Colon (tissue), 2 donors: ENCODE data around the gene TBK1.
"Not testable (repeated sequence)": the region's sequence is repeated elsewhere in the genome, so short reads cannot be mapped to it uniquely, and the experiment has no call there.

Source experiments
- FAIRE-seq: peaks from 2 replicates; lab custom pipeline; 2012; peaks lifted over from hg19 to GRCh38; lab: Jason Lieb, UNC
- donor health status: control.
- donor health status: control.

The TBK1 gene

DNA sequence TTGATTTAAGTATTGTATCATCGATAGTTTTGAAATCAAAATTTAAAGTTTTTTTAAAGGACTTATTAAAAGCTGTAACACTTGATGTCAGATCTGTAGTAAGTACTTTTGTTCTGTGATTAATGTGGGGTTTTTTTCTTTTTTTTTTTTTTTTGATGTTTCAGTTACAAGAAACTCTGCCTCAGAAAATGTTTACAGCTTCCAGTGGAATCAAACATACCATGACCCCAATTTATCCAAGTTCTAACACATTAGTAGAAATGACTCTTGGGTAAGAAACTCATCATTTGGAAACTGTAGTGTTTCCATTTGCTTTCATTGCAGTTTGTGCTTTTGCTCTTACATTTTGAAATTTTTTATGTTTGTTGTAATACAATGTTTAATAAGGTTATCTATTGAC is 45.6 kb downstream of the TBK1 start:
- FAIRE-seq = no peak

DNA sequence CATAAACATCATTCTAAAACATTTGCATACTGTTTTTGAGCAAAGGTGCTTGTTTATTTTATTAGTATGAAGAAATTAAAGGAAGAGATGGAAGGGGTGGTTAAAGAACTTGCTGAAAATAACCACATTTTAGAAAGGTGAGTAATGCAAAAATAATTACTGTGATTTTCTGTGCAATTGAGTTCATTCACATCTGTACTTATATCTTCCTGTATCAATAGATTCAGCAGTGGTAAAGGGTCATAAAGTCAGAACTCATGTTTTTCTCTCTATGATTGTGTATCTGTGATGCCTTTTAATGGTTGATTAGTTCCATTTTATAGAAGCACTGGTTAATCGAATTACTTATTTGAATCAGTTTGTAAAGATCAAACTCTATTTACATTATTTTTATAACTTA is 46.0 kb downstream of the TBK1 start:
- no peak for FAIRE-seq

DNA sequence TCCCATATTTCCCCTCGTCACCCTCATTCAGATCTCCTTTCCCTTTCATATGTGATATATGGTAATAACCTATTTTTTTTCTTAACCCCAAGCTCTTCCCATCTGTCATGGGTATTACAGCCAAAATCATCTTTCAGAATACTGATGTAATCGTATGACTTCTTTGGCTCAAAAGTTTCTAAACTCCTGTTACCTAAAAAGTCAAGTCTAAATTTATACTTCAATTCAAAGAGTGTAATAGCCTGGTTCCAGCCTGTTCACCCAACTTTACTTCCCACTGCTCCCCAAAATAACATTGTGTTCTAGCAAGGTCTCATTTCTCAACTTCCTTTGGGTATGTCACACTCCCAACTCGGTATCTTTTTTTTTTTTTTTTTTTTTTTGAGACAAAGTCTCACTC is 48.5 kb downstream of the TBK1 start:
- no peak for FAIRE-seq

DNA sequence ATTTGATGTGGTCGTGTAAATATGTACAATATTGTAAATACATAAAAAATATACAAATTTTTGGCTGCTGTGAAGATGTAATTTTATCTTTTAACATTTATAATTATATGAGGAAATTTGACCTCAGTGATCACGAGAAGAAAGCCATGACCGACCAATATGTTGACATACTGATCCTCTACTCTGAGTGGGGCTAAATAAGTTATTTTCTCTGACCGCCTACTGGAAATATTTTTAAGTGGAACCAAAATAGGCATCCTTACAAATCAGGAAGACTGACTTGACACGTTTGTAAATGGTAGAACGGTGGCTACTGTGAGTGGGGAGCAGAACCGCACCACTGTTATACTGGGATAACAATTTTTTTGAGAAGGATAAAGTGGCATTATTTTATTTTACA is 49.6 kb downstream of the TBK1 start:
- FAIRE-seq = no peak

DNA sequence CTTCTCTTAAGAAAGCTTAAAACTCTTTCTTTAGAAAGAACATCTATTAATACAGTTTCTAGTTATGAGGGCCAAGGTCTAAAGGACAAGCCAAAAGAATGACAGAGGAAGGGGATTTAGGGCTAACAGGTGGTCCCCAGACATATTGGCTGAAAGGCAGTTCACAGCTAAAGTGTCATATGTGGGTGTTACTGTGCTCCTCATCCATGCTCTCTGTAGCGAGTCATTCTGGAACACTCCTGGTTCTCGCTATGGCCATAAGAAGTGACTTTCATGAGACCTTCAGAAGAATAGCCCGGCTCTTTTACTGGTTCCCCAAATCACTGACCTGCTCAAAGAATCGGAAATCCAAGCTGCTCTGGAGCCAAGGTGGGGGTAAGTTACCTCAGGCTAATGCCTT is 55.0 kb downstream of the TBK1 start:
- FAIRE-seq = no peak

DNA sequence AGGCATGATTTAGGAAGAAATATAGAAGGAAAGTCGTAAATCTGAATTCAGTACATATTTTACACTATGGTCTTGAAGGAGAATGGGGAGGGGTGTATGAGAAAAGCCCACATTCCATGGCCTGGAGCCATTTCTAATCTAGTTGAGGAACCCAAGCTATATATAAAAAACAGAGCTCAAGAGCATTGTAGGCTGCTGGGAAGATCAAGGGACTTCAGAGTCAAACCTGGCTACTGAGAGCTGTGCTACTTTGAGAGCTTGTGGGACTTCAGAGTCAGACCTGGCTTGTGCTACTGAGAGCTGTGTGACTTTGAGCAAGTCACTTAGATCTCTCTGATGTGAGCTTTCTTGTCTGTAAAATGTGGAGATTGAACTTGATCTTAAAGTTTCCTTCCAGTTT is 58.7 kb downstream of the TBK1 start:
- FAIRE-seq = no peak

DNA sequence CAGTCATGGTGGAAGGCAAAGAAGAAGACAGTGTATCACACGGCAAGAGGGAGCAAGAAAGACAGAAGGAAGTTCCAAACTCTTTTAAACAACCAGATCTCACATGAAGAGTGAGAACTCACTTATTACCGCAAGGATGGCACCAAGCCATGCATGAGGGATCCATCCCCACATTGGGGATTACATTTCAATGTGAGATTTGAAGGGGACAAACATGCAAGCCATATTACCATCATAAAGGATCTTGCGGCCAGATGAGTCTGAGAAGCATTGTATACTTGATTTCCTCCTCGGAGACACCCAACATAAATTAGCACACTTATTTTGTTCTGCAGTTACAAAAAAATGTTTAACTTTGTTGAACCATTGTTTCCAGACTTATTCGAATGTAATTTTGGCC is 66.5 kb downstream of the TBK1 start:
- no peak for FAIRE-seq

DNA sequence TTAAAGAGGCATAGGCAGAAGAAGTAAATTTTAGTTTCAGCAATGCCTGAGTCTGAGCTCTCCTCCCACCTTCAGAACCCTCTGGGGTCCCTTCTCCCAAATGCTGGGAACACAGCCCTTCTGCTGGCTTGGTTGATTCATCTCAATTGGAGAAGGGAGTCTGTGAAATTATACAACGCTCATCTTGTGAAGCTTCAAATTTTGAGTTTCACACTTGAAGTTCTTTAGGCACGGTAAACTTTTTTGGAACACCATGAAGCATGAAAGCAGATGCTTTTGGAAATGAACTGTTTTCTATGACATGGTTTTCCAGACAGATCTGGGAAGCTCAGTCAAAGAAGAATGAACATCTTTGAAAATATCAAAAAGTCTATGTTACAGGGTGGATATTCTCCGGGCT is 69.9 kb downstream of the TBK1 start:
- no peak for FAIRE-seq

DNA sequence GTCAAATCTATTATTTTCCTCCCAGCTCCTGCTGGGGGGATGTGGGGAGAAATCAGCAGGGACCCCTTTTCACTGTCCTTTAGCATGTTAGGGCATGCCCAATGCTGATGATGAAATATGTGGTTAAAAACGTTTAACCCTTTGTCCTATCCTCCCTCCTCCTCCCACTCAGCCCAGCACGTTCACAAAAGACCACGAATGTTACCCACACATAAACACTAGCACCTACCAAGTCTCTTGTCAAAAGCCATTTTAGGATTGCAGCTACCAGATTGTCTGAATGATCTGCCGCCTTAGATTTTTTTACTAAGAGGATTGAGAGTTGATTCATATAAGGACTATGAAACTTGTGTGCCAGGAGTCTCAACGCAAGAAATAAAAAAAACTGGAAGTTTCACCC is 70.4 kb downstream of the TBK1 start:
- FAIRE-seq = no peak

DNA sequence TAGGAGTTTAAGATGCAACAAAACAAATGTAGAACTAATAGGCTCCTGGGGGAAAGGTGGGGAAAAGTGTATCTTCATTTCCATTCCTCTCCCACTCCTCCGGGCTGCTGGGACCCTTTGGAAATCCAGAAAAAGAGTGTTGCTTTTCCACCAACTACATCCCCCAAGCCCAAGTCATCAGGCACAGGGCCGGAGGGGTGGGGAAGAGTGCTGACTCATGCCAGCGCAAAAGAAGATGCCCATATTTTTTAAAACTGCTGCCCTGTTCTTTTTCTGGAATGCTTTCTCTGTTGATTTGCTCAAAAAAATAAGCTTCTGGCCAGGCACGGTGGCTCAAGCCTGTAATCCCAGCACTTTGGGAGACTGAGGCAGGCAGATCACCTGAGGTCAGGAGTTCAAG is 70.9 kb downstream of the TBK1 start:
- FAIRE-seq = no peak

DNA sequence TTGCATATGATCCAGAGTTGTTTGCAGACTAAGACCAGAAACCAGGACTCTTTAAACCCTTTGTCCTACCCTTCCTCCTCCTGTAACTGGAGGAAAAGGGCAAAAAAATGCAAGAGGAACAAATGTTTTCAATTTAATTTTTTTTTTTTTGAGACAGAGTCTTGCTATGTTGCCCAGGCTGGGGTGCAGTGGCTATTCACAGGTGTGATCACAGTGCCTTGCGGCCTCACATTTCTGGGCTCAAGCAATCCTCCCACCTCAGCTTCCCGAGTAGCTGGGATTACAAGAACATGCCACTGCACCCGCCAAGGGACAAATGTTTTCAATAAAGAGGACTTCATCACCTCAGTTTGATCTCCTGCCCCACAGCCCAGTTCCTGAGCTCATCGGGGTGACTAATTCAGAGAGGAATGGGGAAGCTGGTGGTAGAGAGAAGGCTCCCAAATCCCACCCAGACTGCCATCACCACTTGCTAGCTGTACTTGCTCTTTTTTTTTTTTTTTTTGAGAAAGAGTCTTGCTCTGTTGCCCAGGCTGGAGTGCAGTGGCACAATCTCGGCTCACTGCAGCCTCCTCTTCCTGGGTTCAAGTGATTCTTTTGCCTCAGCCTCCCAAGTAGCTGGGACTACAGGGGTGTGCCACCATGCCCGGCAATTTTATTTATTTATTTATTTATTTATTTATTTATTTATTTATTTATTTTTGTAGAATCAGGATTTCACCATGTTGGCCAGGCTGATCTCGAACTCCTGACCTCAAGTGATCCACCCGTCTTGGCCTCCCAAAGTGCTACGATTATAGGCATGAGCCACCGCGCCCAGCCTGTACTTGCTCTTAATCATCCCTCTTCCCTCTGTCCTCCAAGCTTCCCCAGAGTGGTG is 71.9 kb downstream of the TBK1 start:
- not testable (repeated sequence) for FAIRE-seq

DNA sequence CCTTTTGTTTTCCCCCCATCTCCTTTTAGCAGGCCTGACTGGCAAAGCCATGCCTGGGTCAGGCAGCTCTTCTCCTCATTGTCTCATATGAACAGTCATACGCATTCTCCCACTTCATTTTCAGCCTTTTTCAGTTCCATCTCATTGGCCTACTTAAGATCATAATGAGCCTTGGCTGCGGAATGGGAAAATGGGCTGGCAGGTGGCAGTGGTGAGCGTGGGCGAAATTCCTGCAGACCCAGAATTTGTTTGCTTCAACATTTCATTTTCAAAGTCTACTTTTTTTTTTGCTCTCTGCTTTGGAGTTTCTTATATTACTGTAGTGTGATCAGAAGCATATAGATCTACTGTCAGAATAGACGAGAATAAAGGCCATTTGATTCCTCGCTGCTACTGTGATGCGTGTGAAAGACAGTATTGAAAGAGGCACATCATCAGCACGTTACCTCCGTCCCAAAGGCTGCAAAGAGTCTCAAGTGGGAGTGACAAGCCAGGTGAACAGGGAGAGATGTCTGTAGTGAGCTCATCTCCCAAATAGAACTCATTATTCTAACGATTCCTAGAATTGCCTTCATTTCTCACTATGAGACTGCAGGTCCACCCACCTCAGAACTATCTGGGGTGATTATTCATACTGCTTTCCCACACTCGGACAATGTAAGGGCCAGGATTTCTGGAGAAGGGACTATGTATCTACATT is 73.7 kb downstream of the TBK1 start:
- no peak for FAIRE-seq

DNA sequence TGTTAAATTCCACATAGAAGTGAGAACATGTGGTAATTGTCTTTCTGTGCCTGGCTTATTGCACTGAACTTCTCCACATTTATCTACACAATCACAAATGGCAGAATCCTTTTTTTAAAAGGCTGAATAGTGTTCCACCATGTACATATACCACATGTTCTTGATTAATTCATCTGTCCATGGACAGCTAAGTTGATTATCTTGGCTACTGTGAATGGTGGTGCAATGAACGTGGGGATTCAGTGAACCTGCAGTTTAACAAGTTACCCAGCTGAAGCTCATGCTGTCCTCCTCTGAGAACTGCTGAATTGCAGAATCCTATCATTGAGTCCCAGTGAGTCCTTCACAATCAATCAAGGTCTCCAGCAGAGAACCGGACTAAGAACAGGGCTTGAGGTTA is 74.9 kb downstream of the TBK1 start:
- FAIRE-seq = no peak

DNA sequence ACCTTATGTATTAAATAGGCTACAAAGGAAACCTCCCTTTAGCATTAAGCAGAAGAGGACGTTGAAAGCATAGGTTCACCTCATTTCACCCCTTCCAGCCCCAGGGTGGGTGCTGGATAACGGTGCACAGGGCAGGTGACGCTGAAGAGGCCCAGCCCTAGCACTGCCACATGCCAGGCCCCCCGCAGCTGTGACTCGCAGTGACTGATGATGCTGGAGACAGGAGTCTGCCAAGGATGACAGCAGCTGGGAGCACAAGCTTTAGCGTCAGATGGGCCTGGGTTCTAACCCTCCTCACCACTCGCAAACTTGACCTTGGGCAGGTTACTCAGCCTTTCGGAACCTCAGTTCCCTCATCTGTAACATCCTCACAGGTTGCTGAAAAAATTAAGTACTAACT is 76.7 kb downstream of the TBK1 start:
- FAIRE-seq = no peak

DNA sequence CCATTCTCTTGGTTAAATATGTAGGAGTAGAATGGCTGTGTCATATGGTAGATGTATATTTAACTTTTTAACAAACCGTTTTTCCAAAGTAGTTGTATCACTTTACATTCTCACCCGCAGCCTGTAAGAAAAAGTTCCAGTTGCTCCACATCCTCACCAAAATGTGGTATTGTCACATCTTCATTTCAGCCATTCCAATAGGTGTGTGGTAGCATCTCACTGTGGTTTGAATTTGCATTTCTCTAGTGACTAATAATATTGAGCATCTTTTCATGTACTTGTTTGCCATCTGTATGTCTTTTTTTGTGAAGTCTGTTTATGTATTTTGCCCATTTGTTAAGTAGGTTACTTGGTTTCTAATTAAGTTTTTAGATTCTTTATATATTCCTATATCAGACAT is 78.6 kb downstream of the TBK1 start:
- no peak for FAIRE-seq

DNA sequence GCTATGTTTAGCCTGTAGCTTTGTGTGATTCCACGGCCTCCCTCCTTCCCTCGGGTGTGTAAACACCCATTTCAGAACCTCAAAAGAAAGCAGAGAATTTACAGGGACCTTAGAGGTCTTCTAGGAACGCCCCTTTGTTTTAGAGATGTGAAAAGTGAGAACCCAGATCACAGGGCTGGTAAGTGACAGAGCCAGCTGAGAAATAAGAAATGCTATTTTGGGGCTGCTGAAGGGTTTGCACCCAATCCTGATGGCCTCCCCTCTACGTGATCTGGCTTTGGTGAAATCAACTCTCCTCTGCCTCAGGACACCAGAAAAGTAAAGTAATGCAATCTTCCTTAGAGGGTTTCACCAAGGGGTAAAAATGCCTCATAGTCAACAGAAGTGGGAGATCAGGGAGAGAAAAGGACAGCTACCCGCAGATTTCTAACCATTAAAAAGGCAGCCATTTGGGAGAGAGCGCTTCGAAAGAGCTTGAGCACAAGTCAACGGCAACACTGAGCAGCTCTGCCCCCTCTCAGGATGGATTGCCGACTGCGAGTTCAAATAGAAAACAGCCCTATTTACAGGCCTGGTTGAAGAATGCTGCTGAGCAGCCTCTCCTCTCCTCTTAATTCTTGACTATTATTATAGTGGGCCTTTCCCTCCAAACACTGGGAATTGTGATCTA is 79.9 kb downstream of the TBK1 start:
- FAIRE-seq = no peak

DNA sequence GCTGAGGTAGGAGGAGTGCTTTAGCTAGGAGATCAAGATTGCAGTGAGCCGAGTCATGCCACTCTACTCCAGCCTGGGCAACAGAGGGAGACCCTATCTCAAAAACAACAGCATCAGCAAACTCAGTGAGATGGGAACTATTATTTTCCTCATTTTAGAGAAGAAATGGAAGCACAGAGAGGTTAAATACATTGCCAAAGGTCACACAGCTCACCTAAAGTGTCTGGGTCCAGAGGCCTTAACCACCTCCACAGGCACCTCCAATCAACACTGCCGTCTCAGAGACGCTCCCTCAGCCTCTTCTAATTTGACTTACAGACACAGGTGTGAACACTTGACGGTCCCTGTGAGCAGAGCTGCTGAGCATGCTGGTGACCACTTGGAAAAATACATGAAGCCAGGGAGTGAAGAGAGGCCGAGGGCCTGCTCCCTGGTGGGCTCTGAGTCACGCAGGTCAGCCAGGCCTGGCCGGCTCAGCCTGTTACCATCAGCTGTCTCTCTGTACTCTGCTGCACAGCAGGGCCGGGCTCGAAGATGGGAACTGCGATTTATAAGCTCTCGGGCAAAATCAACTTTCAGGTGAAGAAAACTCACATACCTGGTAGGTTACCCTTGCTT is 80.9 kb downstream of the TBK1 start:
- FAIRE-seq = no peak

DNA sequence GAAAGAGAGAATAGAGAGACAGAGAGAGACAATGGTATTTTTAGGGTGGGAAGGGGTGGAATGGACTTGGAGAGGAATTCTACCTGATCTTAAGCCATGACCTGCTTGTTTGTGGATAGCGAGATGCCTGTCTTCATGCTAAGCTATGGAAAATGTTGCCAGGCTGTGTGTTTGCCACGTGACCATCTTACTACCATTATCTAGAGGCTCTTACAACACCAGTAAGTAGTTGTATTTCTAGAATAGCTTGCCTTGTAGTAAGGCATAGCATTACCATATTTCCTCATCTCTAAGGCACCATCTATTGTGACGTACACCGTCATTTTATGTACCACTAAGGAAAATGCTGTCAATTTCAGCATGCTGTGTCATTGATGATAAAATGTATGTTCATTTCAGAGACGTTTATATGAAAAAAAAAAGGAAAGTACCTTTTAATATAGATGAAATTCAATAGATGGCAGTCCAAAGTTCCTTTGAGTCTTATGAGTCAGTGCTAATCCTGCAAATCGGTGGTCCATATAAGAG is 82.8 kb downstream of the TBK1 start:
- FAIRE-seq = no peak

DNA sequence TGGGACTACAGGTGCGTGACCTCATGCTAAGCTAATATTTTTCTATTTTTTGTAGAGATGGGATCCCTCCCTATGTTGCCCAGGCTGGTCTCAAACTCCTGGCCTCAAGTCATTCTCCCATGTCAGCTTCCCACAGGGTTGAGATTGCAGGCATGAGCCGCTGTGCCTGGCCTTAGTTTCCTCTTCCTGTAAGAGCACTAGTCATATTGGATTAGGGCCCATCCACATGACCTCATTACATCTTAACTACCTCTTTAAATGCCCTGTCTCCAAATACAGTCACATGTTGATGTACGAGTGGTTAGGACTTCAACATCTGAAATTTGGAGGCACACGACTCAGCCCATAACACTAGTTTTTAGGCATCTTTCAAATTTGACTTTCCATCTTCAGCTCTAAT is 86.2 kb downstream of the TBK1 start:
- no peak for FAIRE-seq

DNA sequence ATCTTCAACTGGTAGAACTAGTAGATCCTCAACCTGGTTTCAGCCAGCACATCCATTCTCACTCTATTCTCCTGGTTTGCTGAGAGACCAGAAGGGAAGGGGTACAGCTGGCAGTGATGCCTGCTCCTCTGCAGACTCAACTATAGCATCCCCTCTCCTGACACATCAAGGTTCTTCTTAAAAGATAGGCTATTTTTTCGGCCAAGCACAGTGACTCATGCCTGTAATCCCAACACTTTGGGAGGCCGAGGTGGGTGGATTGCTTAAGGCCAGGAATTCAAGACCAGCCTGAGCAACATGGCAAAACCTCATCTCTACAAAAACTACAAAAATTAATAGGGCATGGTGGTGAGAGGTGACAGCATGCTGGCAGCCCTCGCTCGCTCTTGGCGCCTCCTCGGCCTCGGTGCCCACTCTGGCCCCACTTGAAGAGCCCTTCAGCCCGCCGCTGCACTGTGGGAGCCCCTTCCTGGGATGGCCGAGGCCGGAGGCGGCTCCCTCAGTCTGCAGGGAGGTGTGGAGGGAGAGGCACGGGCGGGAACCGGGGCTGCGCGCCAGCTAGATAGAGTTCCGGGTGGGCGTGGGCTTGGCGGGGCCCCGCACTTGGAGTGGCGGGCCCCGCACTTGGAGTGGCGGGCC is 90.6 kb downstream of the TBK1 start:
- FAIRE-seq = not testable (repeated sequence)

DNA sequence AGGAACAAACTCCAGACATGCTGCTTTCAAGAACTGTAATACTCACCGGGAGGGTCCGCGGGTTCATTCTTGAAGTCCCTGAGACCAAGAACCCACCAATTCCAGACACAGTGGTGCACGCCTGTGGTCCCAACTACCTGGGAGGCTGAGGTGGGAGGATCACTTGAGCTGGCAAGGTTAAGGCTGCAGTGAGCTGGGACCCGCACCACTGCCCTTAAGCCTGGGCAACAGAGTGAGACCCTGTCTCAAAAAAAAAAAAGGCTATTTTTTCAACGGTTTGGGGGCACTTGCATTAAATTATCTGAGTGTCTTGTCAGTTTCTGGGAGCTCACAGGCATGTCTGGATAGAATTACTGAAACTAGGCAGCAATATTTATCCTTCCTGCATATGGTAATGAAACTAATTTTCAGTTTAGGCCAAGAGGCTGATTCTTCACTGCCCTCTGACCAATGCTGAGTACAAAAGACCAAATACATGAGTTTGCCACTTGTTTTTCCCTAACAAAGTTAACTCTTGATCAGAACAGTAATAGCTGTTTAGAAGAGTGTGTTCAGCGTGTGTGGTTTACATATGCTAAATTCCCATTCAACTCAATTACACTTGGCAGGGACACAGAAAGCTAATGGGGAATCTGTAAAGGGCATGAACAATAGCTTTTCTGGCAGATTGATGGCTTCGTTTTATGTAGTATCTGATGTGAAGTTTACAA is 92.6 kb downstream of the TBK1 start:
- no peak for FAIRE-seq

DNA sequence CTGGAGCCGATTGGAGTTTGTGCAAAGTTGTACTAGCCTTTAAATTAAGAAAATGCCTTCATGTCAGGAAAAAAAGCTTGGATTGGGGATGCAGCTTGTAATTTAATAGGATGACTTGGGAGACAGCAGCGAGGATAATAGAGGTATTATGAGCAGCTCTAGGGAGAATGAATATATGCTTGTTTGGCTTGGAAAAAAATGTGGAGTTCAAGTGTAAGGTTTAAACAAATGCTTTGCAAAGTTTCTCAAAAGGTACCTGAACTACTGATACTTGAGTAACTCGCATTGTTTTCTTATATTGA is 93.1 kb downstream of the TBK1 start:
- no peak for FAIRE-seq
